Activated CD4-positive, alpha-beta T cell treated with anti-CD3 and anti-CD28 coated beads, Interleukin-2, amount 50 U/mL, for 16 hours (primary cell): ENCODE results near the gene FAAP100.

ENCODE experiments used
- DNase-seq: peaks from one replicate; pipeline ENCODE4 v3.0.0-alpha.2; 2020

The FAAP100 gene

GRCh38 chr17:81575836-81576235, 23.7 kb upstream of the FAAP100 start:
- no peak for DNase-seq

GRCh38 chr17:81574643-81574956, 22.4 kb upstream of the FAAP100 start:
- no peak for DNase-seq

- no peak for DNase-seq
These were observed 21.9 kb upstream of the FAAP100 start for GRCh38 chr17:81573794-81574642.

- DNase-seq, result no peak
These were observed 20.5 kb upstream of the FAAP100 start for GRCh38 chr17:81572563-81573168.

- no peak for DNase-seq
These were observed 18.8 kb upstream of the FAAP100 start for GRCh38 chr17:81570964-81571363.

GRCh38 chr17:81569986-81570514, 17.9 kb upstream of the FAAP100 start:
- DNase-seq, result no peak

- DNase-seq, result no peak
These were observed 16.3 kb upstream of the FAAP100 start for GRCh38 chr17:81568416-81568815.

GRCh38 chr17:81567191-81567590, 15.0 kb upstream of the FAAP100 start:
- no peak for DNase-seq

GRCh38 chr17:81566461-81567126, 14.4 kb upstream of the FAAP100 start:
- DNase-seq, result no peak

GRCh38 chr17:81565231-81565630, 13.1 kb upstream of the FAAP100 start:
- no peak for DNase-seq

- DNase-seq, result no peak
These were observed 12.6 kb upstream of the FAAP100 start for GRCh38 chr17:81564778-81565177.

- DNase-seq, result no peak
These were observed 11.9 kb upstream of the FAAP100 start for GRCh38 chr17:81563861-81564586.

- no peak for DNase-seq
These were observed 9.3 kb upstream of the FAAP100 start for GRCh38 chr17:81561494-81561885.

- DNase-seq, result no peak
These were observed 7.0 kb upstream of the FAAP100 start for GRCh38 chr17:81558941-81559806.

- DNase-seq, result no peak
These were observed 5.9 kb upstream of the FAAP100 start for GRCh38 chr17:81558115-81558468.

GRCh38 chr17:81557276-81558114, 5.3 kb upstream of the FAAP100 start:
- no peak for DNase-seq

GRCh38 chr17:81556863-81557262, 4.7 kb upstream of the FAAP100 start:
- no peak for DNase-seq

GRCh38 chr17:81556175-81556691, 4.1 kb upstream of the FAAP100 start:
- DNase-seq, result no peak

GRCh38 chr17:81553616-81554181, 1.5 kb upstream of the FAAP100 start:
- no peak for DNase-seq

- DNase-seq, result peak; percentile 83
These were observed 964 bp upstream of the FAAP100 start for GRCh38 chr17:81553018-81553615.
